ENCODE measurements around the gene LIPC. TPM values are rescaled to one million over a fixed set of nuclear protein-coding genes. Genes with fewer than 3 reads are reported as not detected.

Gene LIPC
- total RNA-seq, 1 experiment from 2014 or later: not detected

DNA sequence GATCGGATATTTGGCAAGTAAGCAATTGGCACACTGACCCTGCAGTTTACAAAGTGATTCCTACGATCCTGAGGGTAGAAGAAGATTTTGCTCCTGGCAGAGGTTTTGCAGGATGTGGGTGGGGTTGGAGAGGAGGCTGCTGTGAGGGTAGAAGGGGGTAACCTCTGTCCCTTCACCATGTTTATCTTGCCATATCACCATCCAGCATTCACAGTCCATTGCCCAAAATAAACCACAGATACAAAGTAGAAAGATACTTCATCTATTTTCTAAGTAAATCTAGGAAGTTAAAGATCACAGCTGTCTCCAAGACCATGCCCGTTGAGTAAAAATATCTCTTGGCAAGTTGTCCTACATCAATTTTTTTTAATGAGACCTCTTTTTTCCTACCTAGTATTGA, 51.6 kb downstream of the LIPC start:
- no TSS peak for BruUV-seq (replicated peaks)
- POLR2A ChIA-PET (ENCODE audit: low non-redundant PET): no interaction called here
- DNase-seq (ENCODE audit: low spot score): no peak

DNA sequence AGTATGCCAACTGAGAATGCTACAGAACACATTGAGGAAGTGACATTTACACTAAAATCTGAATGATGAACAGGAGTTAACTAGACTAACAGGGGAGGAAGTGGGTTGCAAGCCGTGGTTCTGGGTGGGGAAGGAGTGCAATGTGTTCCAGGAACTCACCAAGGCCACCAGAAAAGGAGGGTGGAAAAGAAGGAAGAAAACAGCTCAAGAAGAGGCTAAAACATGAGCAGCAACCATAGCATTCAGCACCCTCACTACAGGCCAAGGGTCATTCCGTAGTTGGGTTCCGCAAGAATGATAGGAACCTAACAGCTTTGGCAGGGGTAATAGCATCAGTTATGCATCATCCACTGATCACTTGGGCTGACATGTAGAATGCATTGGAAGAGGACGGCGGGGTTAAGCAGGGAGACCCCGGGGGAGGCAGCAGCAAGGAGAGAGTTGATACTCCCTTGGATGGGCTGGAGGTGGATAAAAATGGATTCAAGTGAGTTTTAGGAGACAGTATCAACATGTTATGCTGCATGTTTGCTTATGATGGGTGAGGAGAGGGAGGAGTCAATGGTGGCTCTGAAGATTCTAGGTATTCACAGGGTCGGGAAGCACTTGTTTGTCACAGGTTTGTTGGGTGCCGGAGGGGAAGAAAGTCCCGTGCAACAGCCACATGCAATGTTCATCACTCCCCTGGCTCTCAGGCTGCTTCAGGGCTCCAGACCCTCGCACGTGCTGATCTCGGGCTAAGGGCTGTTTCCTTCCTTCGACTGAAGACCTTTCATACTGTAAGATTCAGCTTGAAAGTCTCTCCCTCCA, 53.2 kb downstream of the LIPC start:
- ChIA-PET POLR2A (ENCODE audit: low non-redundant PET) (no interaction called here), CTCF (no interaction called here)
- H3K36me3 ChIP-seq (ENCODE audit: insufficient read depth, low read length, poor library complexity, severe bottlenecking): no peaks in the 10 kb centered on the region
- no peaks in the 10 kb centered on the region for H3K9me3 ChIP-seq (ENCODE audit: low read depth, low read length, poor library complexity, severe bottlenecking)
- intact Hi-C loops (cut with micrococcal nuclease; ENCODE audit: unreplicated experiment): no loop called here
- no TSS peak for BruUV-seq (replicated peaks)
- no peaks in the 10 kb centered on the region for H3K27me3 ChIP-seq (replicated peaks; ENCODE audit: insufficient read depth, low read depth, low read length, poor library complexity)
- DNase-seq (ENCODE audit: low spot score): no peak
- no peak overlapping the region for H3K4me3 ChIP-seq (ENCODE audit: low read depth, low read length, poor library complexity, severe bottlenecking)
- no peak for TF ChIP-seq EZH2 (IDR thresholded peaks at IDR 0.05; ENCODE audit: borderline replicate concordance, low read depth, low read length, poor library complexity, severe bottlenecking)
- TF ChIP-seq, protein P1, sequence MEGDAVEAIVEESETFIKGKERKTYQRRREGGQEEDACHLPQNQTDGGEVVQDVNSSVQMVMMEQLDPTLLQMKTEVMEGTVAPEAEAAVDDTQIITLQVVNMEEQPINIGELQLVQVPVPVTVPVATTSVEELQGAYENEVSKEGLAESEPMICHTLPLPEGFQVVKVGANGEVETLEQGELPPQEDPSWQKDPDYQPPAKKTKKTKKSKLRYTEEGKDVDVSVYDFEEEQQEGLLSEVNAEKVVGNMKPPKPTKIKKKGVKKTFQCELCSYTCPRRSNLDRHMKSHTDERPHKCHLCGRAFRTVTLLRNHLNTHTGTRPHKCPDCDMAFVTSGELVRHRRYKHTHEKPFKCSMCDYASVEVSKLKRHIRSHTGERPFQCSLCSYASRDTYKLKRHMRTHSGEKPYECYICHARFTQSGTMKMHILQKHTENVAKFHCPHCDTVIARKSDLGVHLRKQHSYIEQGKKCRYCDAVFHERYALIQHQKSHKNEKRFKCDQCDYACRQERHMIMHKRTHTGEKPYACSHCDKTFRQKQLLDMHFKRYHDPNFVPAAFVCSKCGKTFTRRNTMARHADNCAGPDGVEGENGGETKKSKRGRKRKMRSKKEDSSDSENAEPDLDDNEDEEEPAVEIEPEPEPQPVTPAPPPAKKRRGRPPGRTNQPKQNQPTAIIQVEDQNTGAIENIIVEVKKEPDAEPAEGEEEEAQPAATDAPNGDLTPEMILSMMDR (conservative IDR thresholded peaks at IDR 0.05; ENCODE audit: low read depth, low read length): no peak
- no peak overlapping the region for H3K27ac ChIP-seq (ENCODE audit: low read depth, low read length, poor library complexity, severe bottlenecking)
- H3K4me1 ChIP-seq (ENCODE audit: insufficient read depth, low read length, poor library complexity, severe bottlenecking): peaks cover 6% of the 10 kb centered on the region

More for the DNA sequence above, 51.6 kb downstream of the LIPC start:
- no peaks in the 10 kb centered on the region for H3K36me3 ChIP-seq (ENCODE audit: insufficient read depth, low read length, poor library complexity, severe bottlenecking)
- H3K9me3 ChIP-seq (ENCODE audit: low read depth, low read length, poor library complexity, severe bottlenecking): no peaks in the 10 kb centered on the region
- peaks cover 6% of the 10 kb centered on the region for H3K4me1 ChIP-seq (ENCODE audit: insufficient read depth, low read length, poor library complexity, severe bottlenecking)
- H3K4me3 ChIP-seq (ENCODE audit: low read depth, low read length, poor library complexity, severe bottlenecking): no peak overlapping the region
- H3K27ac ChIP-seq (ENCODE audit: low read depth, low read length, poor library complexity, severe bottlenecking): no peak overlapping the region
- intact Hi-C loops (cut with micrococcal nuclease; ENCODE audit: unreplicated experiment): no loop called here
- H3K27me3 ChIP-seq (replicated peaks; ENCODE audit: insufficient read depth, low read depth, low read length, poor library complexity): no peaks in the 10 kb centered on the region
- TF ChIP-seq, protein P1 (conservative IDR thresholded peaks at IDR 0.05; ENCODE audit: low read depth, low read length): no peak
- no peak for TF ChIP-seq EZH2 (IDR thresholded peaks at IDR 0.05; ENCODE audit: borderline replicate concordance, low read depth, low read length, poor library complexity, severe bottlenecking)
- CTCF ChIA-PET: no interaction called here

DNA sequence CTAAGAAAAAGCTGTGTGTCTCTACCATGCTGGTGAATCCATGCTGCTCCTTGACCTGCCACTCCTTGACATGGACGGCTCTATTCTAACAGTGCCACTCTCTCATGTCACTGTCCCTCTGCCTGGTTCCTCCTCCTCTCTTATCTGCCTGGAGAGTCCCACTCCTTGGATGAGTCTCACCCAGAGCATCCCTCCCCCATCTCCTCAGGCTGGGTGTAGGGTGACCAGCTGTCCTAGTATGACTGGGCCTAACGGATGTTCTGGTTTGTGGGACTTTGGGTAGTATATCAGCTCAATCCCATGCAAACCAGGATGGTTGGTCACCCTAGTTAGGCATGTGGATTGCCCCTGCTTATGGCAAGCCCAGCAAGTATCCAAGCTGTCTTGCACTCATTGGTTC, 54.3 kb downstream of the LIPC start:
- no peaks in the 10 kb centered on the region for H3K36me3 ChIP-seq (ENCODE audit: insufficient read depth, low read length, poor library complexity, severe bottlenecking)
- ChIA-PET CTCF (no interaction called here), POLR2A (ENCODE audit: low non-redundant PET) (no interaction called here)
- DNase-seq (ENCODE audit: low spot score): no peak
- peaks cover 6% of the 10 kb centered on the region for H3K4me1 ChIP-seq (ENCODE audit: insufficient read depth, low read length, poor library complexity, severe bottlenecking)
- BruUV-seq (replicated peaks): no TSS peak
- H3K9me3 ChIP-seq (ENCODE audit: low read depth, low read length, poor library complexity, severe bottlenecking): no peaks in the 10 kb centered on the region
- no peak overlapping the region for H3K4me3 ChIP-seq (ENCODE audit: low read depth, low read length, poor library complexity, severe bottlenecking)
- no peak for TF ChIP-seq EZH2 (IDR thresholded peaks at IDR 0.05; ENCODE audit: borderline replicate concordance, low read depth, low read length, poor library complexity, severe bottlenecking)
- TF ChIP-seq, protein P1 (conservative IDR thresholded peaks at IDR 0.05; ENCODE audit: low read depth, low read length): no peak
- H3K27ac ChIP-seq (ENCODE audit: low read depth, low read length, poor library complexity, severe bottlenecking): no peak overlapping the region
- H3K27me3 ChIP-seq (replicated peaks; ENCODE audit: insufficient read depth, low read depth, low read length, poor library complexity): no peaks in the 10 kb centered on the region
- intact Hi-C loops (cut with micrococcal nuclease; ENCODE audit: unreplicated experiment): no loop called here

Measured in A673 (cell line).